Esophagus (tissue), 2 donors: ENCODE data around the gene NPAS3. TPM values are rescaled to one million over a fixed set of nuclear protein-coding genes. Genes with fewer than 3 reads are reported as not detected.

Source experiments
- H3K27ac ChIP-seq, 2 donors: one replicate each; pipeline ENCODE4 v1.5.1; 2013; ENCODE audit warnings: low read depth in 2 of 2, mild to moderate bottlenecking in 2 of 2, inconsistent platforms in 1 of 2, low read length in 1 of 2, moderate library complexity in 1 of 2
- H3K27me3 ChIP-seq, 2 donors: one replicate each; pipeline ENCODE4 v1.6.1; 2013; ENCODE audit warnings: low read length in 2 of 2, control low read depth in 1 of 2, mild to moderate bottlenecking in 1 of 2; ENCODE audit not compliant: insufficient read depth in 2 of 2, control insufficient read depth in 1 of 2
- H3K36me3 ChIP-seq, 2 donors: one replicate each; pipeline ENCODE4 v1.6.1; 2013; ENCODE audit warnings: low read length in 1 of 2; ENCODE audit not compliant: control insufficient read depth in 2 of 2, insufficient read depth in 2 of 2
- H3K4me1 ChIP-seq, 2 donors: one replicate each; pipeline ENCODE4 v1.6.1; 2013; ENCODE audit warnings: low read length in 1 of 2; ENCODE audit not compliant: control insufficient read depth in 2 of 2, insufficient read depth in 2 of 2
- H3K4me3 ChIP-seq, 2 donors: one replicate each; pipeline ENCODE4 v1.5.1; 2013; ENCODE audit warnings: low read length in 2 of 2, mild to moderate bottlenecking in 2 of 2, low read depth in 1 of 2, moderate library complexity in 1 of 2
- H3K9me3 ChIP-seq, 2 donors: one replicate each; pipeline ENCODE4 v1.6.1; 2013; ENCODE audit warnings: mild to moderate bottlenecking in 2 of 2, low read depth in 1 of 2, low read length in 1 of 2, moderate library complexity in 1 of 2; ENCODE audit not compliant: control insufficient read depth in 2 of 2, insufficient read depth in 1 of 2
- WGBS, 2 donors: extraction: QIAGEN DNeasy Blood & Tissue Kit; methylation state at CpG; one replicate each; pipeline ENCODE4 v1.1.7; 2013; 5-methylcytosine and 5-hydroxymethylcytosine counted together
- polyA plus RNA-seq, 2 donors: library from polyadenylated mRNA; stranded (reverse); fragments of 200-250 nt; gene quantifications; one replicate each; pipeline ENCODE4 v1.2.3, GENCODE V29; 2013
- donor health status: healthy with polysubstance abuse.
- donor health status: Bipolar disorder and iron deficiency.

Gene NPAS3
- polyA plus RNA-seq, 2 donors, result 0.08 to 0.13 TPM

GRCh38 chr14:33511851-33512640 lies 573.4 kb downstream of the NPAS3 start:
- no peaks in the 10 kb centered on the region for H3K4me1 ChIP-seq
- no peaks in the 10 kb centered on the region for H3K27me3 ChIP-seq
- no peaks in the 10 kb centered on the region for H3K36me3 ChIP-seq
- H3K27ac ChIP-seq, result no peak overlapping the region
- H3K4me3 ChIP-seq, result no peak overlapping the region
- H3K9me3 ChIP-seq, result no peaks in the 10 kb centered on the region
- 59% methylated on average over 4 of the region's 4 CpGs for WGBS, 2 donors

GRCh38 chr14:33515441-33515840 lies 576.8 kb downstream of the NPAS3 start:
- Histone ChIP-seq H3K4me1 (no peaks in the 10 kb centered on the region), H3K27ac (no peak overlapping the region), H3K27me3 (no peaks in the 10 kb centered on the region), H3K36me3 (no peaks in the 10 kb centered on the region), H3K9me3 (no peaks in the 10 kb centered on the region), H3K4me3 (no peak overlapping the region)
- 87 to 88% methylated on average over 5 of the region's 5 CpGs for WGBS, 2 donors

GRCh38 chr14:33515899-33516298 lies 577.2 kb downstream of the NPAS3 start:
- Histone ChIP-seq H3K27ac (no peak overlapping the region), H3K27me3 (no peaks in the 10 kb centered on the region), H3K9me3 (no peaks in the 10 kb centered on the region), H3K36me3 (no peaks in the 10 kb centered on the region), H3K4me3 (no peak overlapping the region), H3K4me1 (no peaks in the 10 kb centered on the region)
- WGBS, 2 donors, result 84 to 88% methylated on average over 3 of the region's 3 CpGs

- 85 to 86% methylated on average over 5 of the region's 5 CpGs for WGBS, 2 donors
- H3K9me3 ChIP-seq, result no peaks in the 10 kb centered on the region
- H3K36me3 ChIP-seq, result no peaks in the 10 kb centered on the region
- no peaks in the 10 kb centered on the region for H3K4me1 ChIP-seq
- no peak overlapping the region for H3K4me3 ChIP-seq
- no peak overlapping the region for H3K27ac ChIP-seq
- H3K27me3 ChIP-seq, result no peaks in the 10 kb centered on the region
Measured at GRCh38 chr14:33516898-33517436, 578.3 kb downstream of the NPAS3 start.

GRCh38 chr14:33521192-33521591 lies 582.5 kb downstream of the NPAS3 start:
- Histone ChIP-seq H3K9me3 (no peaks in the 10 kb centered on the region), H3K4me3 (no peak overlapping the region), H3K27ac (no peak overlapping the region), H3K4me1 (no peaks in the 10 kb centered on the region), H3K27me3 (no peaks in the 10 kb centered on the region), H3K36me3 (no peaks in the 10 kb centered on the region)
- WGBS, 2 donors, result 50 to 75% methylated on average over 2 of the region's 2 CpGs

- Histone ChIP-seq H3K9me3 (no peaks in the 10 kb centered on the region), H3K4me1 (no peaks in the 10 kb centered on the region), H3K27me3 (no peaks in the 10 kb centered on the region), H3K27ac (no peak overlapping the region), H3K4me3 (no peak overlapping the region), H3K36me3 (no peaks in the 10 kb centered on the region)
- 80 to 84% methylated on average over 1 of the region's 1 CpG for WGBS, 2 donors
Measured at GRCh38 chr14:33524244-33524643, 585.6 kb downstream of the NPAS3 start.

- H3K4me1 ChIP-seq, result no peaks in the 10 kb centered on the region
- WGBS, 2 donors, result 47 to 58% methylated on average over 3 of the region's 3 CpGs
- no peaks in the 10 kb centered on the region for H3K27me3 ChIP-seq
- no peak overlapping the region for H3K27ac ChIP-seq
- no peak overlapping the region for H3K4me3 ChIP-seq
- H3K9me3 ChIP-seq, result no peaks in the 10 kb centered on the region
- no peaks in the 10 kb centered on the region for H3K36me3 ChIP-seq
Measured at GRCh38 chr14:33525626-33526025, 586.9 kb downstream of the NPAS3 start.

GRCh38 chr14:33527023-33527634 lies 588.5 kb downstream of the NPAS3 start:
- no peak overlapping the region for H3K27ac ChIP-seq
- H3K27me3 ChIP-seq, result no peaks in the 10 kb centered on the region
- H3K36me3 ChIP-seq, result no peaks in the 10 kb centered on the region
- no peak overlapping the region for H3K4me3 ChIP-seq
- WGBS, 2 donors, result 82 to 87% methylated on average over 6 of the region's 6 CpGs
- H3K4me1 ChIP-seq, result no peaks in the 10 kb centered on the region
- H3K9me3 ChIP-seq, result no peaks in the 10 kb centered on the region

GRCh38 chr14:33528655-33529054 lies 590.0 kb downstream of the NPAS3 start:
- 89 to 90% methylated on average over 4 of the region's 4 CpGs for WGBS, 2 donors
- Histone ChIP-seq H3K27ac (no peak overlapping the region), H3K9me3 (no peaks in the 10 kb centered on the region), H3K4me3 (no peak overlapping the region), H3K36me3 (no peaks in the 10 kb centered on the region), H3K4me1 (no peaks in the 10 kb centered on the region), H3K27me3 (no peaks in the 10 kb centered on the region)
